ENCODE data around the gene RAD54L.
A peak's percentile ranks its signal among the peaks of the same experiment; 100 is the strongest.

Gene RAD54L

GRCh38 chr1:46300673-46301405 lies 53.3 kb downstream of the RAD54L start:
- Histone ChIP-seq H4K20me1 (ENCODE audit: low read depth, low read length) (peaks cover under 1% of the 10 kb centered on the region; the same call in 1 of the 2 replicates), H3K79me2 (ENCODE audit: insufficient read depth, low read length) (peaks cover 55% of the 10 kb centered on the region), H2AFZ (ENCODE audit: low read depth, low read length, severe bottlenecking) (no peak overlapping the region), H3F3A (ENCODE audit: insufficient read depth) (peaks cover 11% of the 10 kb centered on the region; the same call in 1 of the 2 replicates), H3K4me2 (ENCODE audit: low read depth, low read length, poor library complexity, severe bottlenecking) (peak overlapping the region; percentile 99), H3K27ac (ENCODE audit: low read depth, low read length) (no peak overlapping the region), H3K36me3 (ENCODE audit: low read length) (peaks cover 5% of the 10 kb centered on the region; the same call in 1 of the 2 replicates), H3K9ac (ENCODE audit: low read length) (peak overlapping the region; percentile 97), H3K9me3 (ENCODE audit: insufficient read depth, low read length) (no peaks in the 10 kb centered on the region), H3K4me3 (ENCODE audit: insufficient read depth, low read length, poor library complexity, severe bottlenecking) (no peak overlapping the region), H3K9me2 (replicated peaks; ENCODE audit: insufficient read depth, low read length) (no peaks in the 10 kb centered on the region), H3K27me3 (ENCODE audit: low read length) (no peaks in the 10 kb centered on the region)
- TF ChIP-seq EZH2phosphoT487 (conservative IDR thresholded peaks at IDR 0.05; ENCODE audit: low read length): no peak
- no peak for TF ChIP-seq CTCF (IDR thresholded peaks at IDR 0.05; ENCODE audit: insufficient read depth, low read length, poor library complexity, severe bottlenecking)

- Histone ChIP-seq H3K27ac (ENCODE audit: low read depth, low read length) (no peak overlapping the region), H3K9me3 (ENCODE audit: insufficient read depth, low read length) (no peaks in the 10 kb centered on the region), H2AFZ (ENCODE audit: low read depth, low read length, severe bottlenecking) (no peak overlapping the region), H3K9me2 (replicated peaks; ENCODE audit: insufficient read depth, low read length) (no peaks in the 10 kb centered on the region), H3K9ac (ENCODE audit: low read length) (peak overlapping the region; percentile 97), H3K4me3 (ENCODE audit: insufficient read depth, low read length, poor library complexity, severe bottlenecking) (peak overlapping the region; percentile 67), H3F3A (ENCODE audit: insufficient read depth) (peaks cover 11% of the 10 kb centered on the region; the same call in 1 of the 2 replicates), H3K79me2 (ENCODE audit: insufficient read depth, low read length) (peaks cover 60% of the 10 kb centered on the region), H3K27me3 (ENCODE audit: low read length) (no peaks in the 10 kb centered on the region), H4K20me1 (ENCODE audit: low read depth, low read length) (peaks cover 4% of the 10 kb centered on the region; the same call in 1 of the 2 replicates), H3K36me3 (ENCODE audit: low read length) (peaks cover 8% of the 10 kb centered on the region; the same call in 1 of the 2 replicates), H3K4me2 (ENCODE audit: low read depth, low read length, poor library complexity, severe bottlenecking) (peak overlapping the region; percentile 99)
- no peak for TF ChIP-seq EZH2phosphoT487 (conservative IDR thresholded peaks at IDR 0.05; ENCODE audit: low read length)
- TF ChIP-seq CTCF (IDR thresholded peaks at IDR 0.05; ENCODE audit: insufficient read depth, low read length, poor library complexity, severe bottlenecking): no peak
These were observed 53.8 kb downstream of the RAD54L start for GRCh38 chr1:46301406-46301807.

- peaks cover 8% of the 10 kb centered on the region; the same call in 1 of the 2 replicates for H3K36me3 ChIP-seq (ENCODE audit: low read length)
- H3K4me3 ChIP-seq (ENCODE audit: insufficient read depth, low read length, poor library complexity, severe bottlenecking): peak overlapping the region; percentile 67
- no peaks in the 10 kb centered on the region for H3K9me2 ChIP-seq (replicated peaks; ENCODE audit: insufficient read depth, low read length)
- H3K79me2 ChIP-seq (ENCODE audit: insufficient read depth, low read length): peaks cover 67% of the 10 kb centered on the region
- H2AFZ ChIP-seq (ENCODE audit: low read depth, low read length, severe bottlenecking): peak overlapping the region; percentile 85
- H3K27ac ChIP-seq (ENCODE audit: low read depth, low read length): 0 out of 2 replicates have a peak overlapping the region, but pooled peaks have one; percentile 79
- peak overlapping the region; percentile 97 for H3K9ac ChIP-seq (ENCODE audit: low read length)
- TF ChIP-seq EZH2phosphoT487 (conservative IDR thresholded peaks at IDR 0.05; ENCODE audit: low read length) (no peak), CTCF (IDR thresholded peaks at IDR 0.05; ENCODE audit: insufficient read depth, low read length, poor library complexity, severe bottlenecking) (peak; percentile 38)
- no peaks in the 10 kb centered on the region for H3K27me3 ChIP-seq (ENCODE audit: low read length)
- peaks cover 11% of the 10 kb centered on the region; the same call in 1 of the 2 replicates for H3F3A ChIP-seq (ENCODE audit: insufficient read depth)
- H3K9me3 ChIP-seq (ENCODE audit: insufficient read depth, low read length): no peaks in the 10 kb centered on the region
- H3K4me2 ChIP-seq (ENCODE audit: low read depth, low read length, poor library complexity, severe bottlenecking): peak overlapping the region; percentile 99
- peaks cover 8% of the 10 kb centered on the region; the same call in 1 of the 2 replicates for H4K20me1 ChIP-seq (ENCODE audit: low read depth, low read length)
These were observed 54.5 kb downstream of the RAD54L start for GRCh38 chr1:46301808-46302640.
